H9 (cell line): ENCODE results near the gene SLC6A3. TPM values are rescaled to one million over a fixed set of nuclear protein-coding genes. Genes with fewer than 3 reads are reported as not detected.

Source experiments
- DNase-seq: peaks from one replicate; pipeline ENCODE4 v3.0.0-alpha.2; 2017
- H2AFZ ChIP-seq: one replicate; pipeline ENCODE4 v1.6.1; 2013; ENCODE audit warnings: mild to moderate bottlenecking, low read length, control low read depth, moderate library complexity
- H2AK5ac ChIP-seq: 2 replicates; pipeline ENCODE4 v1.6.1; 2013; ENCODE audit warnings: low read length, control low read depth, mixed read lengths; ENCODE audit not compliant: insufficient read length
- H2BK120ac ChIP-seq: one replicate; pipeline ENCODE4 v1.6.1; 2013; ENCODE audit warnings: low read depth, mild to moderate bottlenecking, low read length, control low read depth, inconsistent platforms; ENCODE audit not compliant: poor library complexity, severe bottlenecking
- H2BK12ac ChIP-seq: 2 replicates; pipeline ENCODE4 v1.6.1; 2013; ENCODE audit warnings: low read length, control low read depth, mixed read lengths, low read depth; ENCODE audit not compliant: insufficient read length
- H2BK15ac ChIP-seq: 2 replicates; pipeline ENCODE4 v1.6.1; 2013; ENCODE audit warnings: low read depth, low read length, control low read depth
- H2BK20ac ChIP-seq: one replicate; pipeline ENCODE4 v1.6.1; 2013; ENCODE audit warnings: low read depth, mild to moderate bottlenecking, low read length, control low read depth, inconsistent platforms; ENCODE audit not compliant: poor library complexity, severe bottlenecking
- H2BK5ac ChIP-seq: 2 replicates; pipeline ENCODE4 v1.6.1; 2013; ENCODE audit warnings: low read length, control low read depth, mixed read lengths; ENCODE audit not compliant: insufficient read length
- H3K14ac ChIP-seq: 2 replicates; pipeline ENCODE4 v1.6.1; 2013; ENCODE audit warnings: low read length, control low read depth; ENCODE audit not compliant: insufficient read depth
- H3K18ac ChIP-seq: 2 replicates; pipeline ENCODE4 v1.6.1; 2013; ENCODE audit warnings: low read depth, mild to moderate bottlenecking, mixed read lengths, low read length, control low read depth; ENCODE audit not compliant: insufficient read length
- H3K23ac ChIP-seq: 2 replicates; pipeline ENCODE4 v1.6.1; 2013; ENCODE audit warnings: low read length, control low read depth, mixed read lengths, low read depth; ENCODE audit not compliant: insufficient read length
- H3K23me2 ChIP-seq: 2 replicates; pipeline ENCODE4 v1.6.1; 2013; ENCODE audit warnings: low read depth, mild to moderate bottlenecking, mixed read lengths, low read length, control low read depth; ENCODE audit not compliant: insufficient read length, poor library complexity, severe bottlenecking
- H3K27ac ChIP-seq: 2 replicates; pipeline ENCODE4 v1.5.1; 2013; ENCODE audit warnings: low read length, control low read depth, mixed read lengths, low read depth; ENCODE audit not compliant: insufficient read length
- H3K27me3 ChIP-seq: 2 replicates; pipeline ENCODE4 v1.6.1; 2013; ENCODE audit warnings: low read length, control low read depth, inconsistent platforms; ENCODE audit not compliant: insufficient read depth
- H3K4ac ChIP-seq: 2 replicates; pipeline ENCODE4 v1.6.1; 2013; ENCODE audit warnings: low read depth, mild to moderate bottlenecking, control low read depth, inconsistent platforms, low read length, moderate library complexity
- H3K4me1 ChIP-seq: 2 replicates; pipeline ENCODE4 v1.6.1; 2013; ENCODE audit warnings: low read length, control low read depth, inconsistent platforms; ENCODE audit not compliant: insufficient read depth
- H3K4me2 ChIP-seq: 2 replicates; pipeline ENCODE4 v1.6.1; 2013; ENCODE audit warnings: low read length, control low read depth, mixed read lengths; ENCODE audit not compliant: insufficient read length, insufficient read depth
- H3K56ac ChIP-seq: 2 replicates; pipeline ENCODE4 v1.6.1; 2013; ENCODE audit warnings: low read depth, mild to moderate bottlenecking, mixed read lengths, low read length, control low read depth; ENCODE audit not compliant: insufficient read length
- H3K79me1 ChIP-seq: 2 replicates; pipeline ENCODE4 v1.6.1; 2013; ENCODE audit warnings: low read depth, mild to moderate bottlenecking, moderate library complexity, low read length, control low read depth, inconsistent platforms; ENCODE audit not compliant: insufficient read depth, poor library complexity, severe bottlenecking
- H3K79me2 ChIP-seq: 2 replicates; pipeline ENCODE4 v1.6.1; 2013; ENCODE audit warnings: low read length, control low read depth, inconsistent platforms; ENCODE audit not compliant: insufficient read depth
- H3K9ac ChIP-seq: 2 replicates; pipeline ENCODE4 v1.6.1; 2013; ENCODE audit warnings: low read length, control low read depth, mixed read lengths; ENCODE audit not compliant: insufficient read length; ENCODE audit errors: extremely low read depth
- H3K9me3 ChIP-seq: one replicate; pipeline ENCODE4 v1.6.1; 2013; ENCODE audit warnings: low read depth, low read length, inconsistent platforms; ENCODE audit not compliant: control insufficient read depth
- H3T11ph ChIP-seq: one replicate; pipeline ENCODE4 v1.6.1; 2013; ENCODE audit warnings: mild to moderate bottlenecking, low read length, control low read depth, inconsistent platforms
- H4K20me1 ChIP-seq: one replicate; pipeline ENCODE4 v1.6.1; 2013; ENCODE audit not compliant: control insufficient read depth, insufficient read length, insufficient read depth
- H4K5ac ChIP-seq: 2 replicates; pipeline ENCODE4 v1.6.1; 2013; ENCODE audit warnings: low read depth, mild to moderate bottlenecking, mixed read lengths, low read length, control low read depth; ENCODE audit not compliant: insufficient read length
- H4K8ac ChIP-seq: replicated peaks from 2 replicates; pipeline ENCODE4 v1.6.1; 2013; ENCODE audit warnings: low read length, control low read depth, mixed read lengths, low read depth; ENCODE audit not compliant: insufficient read length
- H4K91ac ChIP-seq: 2 replicates; pipeline ENCODE4 v1.6.1; 2013; ENCODE audit warnings: low read depth, mild to moderate bottlenecking, moderate library complexity, mixed read lengths, low read length, control low read depth; ENCODE audit not compliant: insufficient read length
- H3K27ac Mint-ChIP-seq, 3 experiments: 2 replicates in 2 of 3; 3 replicates in 1 of 3; pipeline ENCODE4 v1.8.0; 2020 to 2021; ENCODE audit warnings: mixed read lengths in 3 of 3, mild to moderate bottlenecking in 1 of 3, moderate library complexity in 1 of 3
- H3K27me3 Mint-ChIP-seq: 2 replicates; pipeline ENCODE4 v1.8.0; 2021; ENCODE audit warnings: low read depth, mild to moderate bottlenecking, moderate library complexity, mixed read lengths
- H3K36me3 Mint-ChIP-seq, 3 experiments: 2 replicates in 2 of 3; 3 replicates in 1 of 3; pipeline ENCODE4 v1.8.0; 2020 to 2021; ENCODE audit warnings: low read depth in 3 of 3, mixed read lengths in 3 of 3; ENCODE audit not compliant: insufficient read depth in 1 of 3
- H3K4me1 Mint-ChIP-seq, 2 experiments: 2 replicates each; pipeline ENCODE4 v1.8.0; 2020; ENCODE audit warnings: mixed read lengths in 2 of 2
- H3K4me3 Mint-ChIP-seq, 2 experiments: 2 replicates in 1 of 2; 3 replicates in 1 of 2; pipeline ENCODE4 v1.8.0; 2020 to 2021; ENCODE audit warnings: mild to moderate bottlenecking in 2 of 2, mixed read lengths in 2 of 2, moderate library complexity in 1 of 2
- H3K9me3 Mint-ChIP-seq, 2 experiments: 2 replicates in 1 of 2; 3 replicates in 1 of 2; pipeline ENCODE4 v1.8.0; 2020; ENCODE audit warnings: mild to moderate bottlenecking in 2 of 2, mixed read lengths in 2 of 2, moderate library complexity in 1 of 2
- CTCF ChIP-seq: fragments of 200-600 bp; sonication (generic); conservative IDR thresholded peaks from 3 replicates; pipeline ENCODE4 v1.8.0; 2021; ENCODE audit warnings: antibody characterized with exemption, mild to moderate bottlenecking
- WGBS: extraction: QIAGEN DNeasy Blood & Tissue Kit; methylation state at CpG from one replicate; pipeline ENCODE4 v1.1.7; 2013; ENCODE audit warnings: missing lambda C conversion rate, low lambda C conversion rate, mixed read lengths; ENCODE audit not compliant: insufficient read length; ENCODE audit errors: extremely low coverage; 5-methylcytosine and 5-hydroxymethylcytosine counted together
- total RNA-seq: library from RNA; stranded (reverse); gene quantifications from 2 replicates; pipeline ENCODE4 v1.2.1, GENCODE V29; 2021

The SLC6A3 gene
- total RNA-seq, 1 experiment from 2014 or later, result 0.61 TPM

GRCh38 chr5:1467341-1468246, 22.4 kb upstream of the SLC6A3 start:
- Mint-ChIP-seq H3K27ac (peak overlapping the region in 2 of 3 experiments; percentile 88 to 97; a peak in 4 of 7 replicates), H3K27me3 (no peaks in the 10 kb centered on the region; the same call in 1 of the 2 replicates), H3K36me3 (peaks cover 55 to 91% (median 87%) of the 10 kb centered on the region in 3 experiments), H3K4me3 (no peak overlapping the region), H3K4me1 (peaks cover 0 to 5% of the 10 kb centered on the region in 2 experiments; a peak in 1 of 4 replicates), H3K9me3 (peaks cover 6 to 17% of the 10 kb centered on the region in 2 experiments; a peak in 4 of 5 replicates)
- Histone ChIP-seq H2AFZ (no peak overlapping the region), H4K8ac (no peak overlapping the region), H2BK120ac (no peak overlapping the region), H3K23ac (no peak overlapping the region), H2AK5ac (no peak overlapping the region), H4K20me1 (no peaks in the 10 kb centered on the region), H3K9me3 (no peaks in the 10 kb centered on the region), H4K91ac (no peak overlapping the region), H3K18ac (no peak overlapping the region), H2BK15ac (no peak overlapping the region), H3K79me2 (no peaks in the 10 kb centered on the region; the same call in 1 of the 2 replicates), H3K27ac (no peak overlapping the region), H2BK20ac (no peak overlapping the region), H3K56ac (no peak overlapping the region), H3K4me2 (no peak overlapping the region), H2BK5ac (no peak overlapping the region), H3K23me2 (no peaks in the 10 kb centered on the region), H3K14ac (no peak overlapping the region), H3K4me1 (no peaks in the 10 kb centered on the region), H3K27me3 (no peaks in the 10 kb centered on the region), H3K4ac (no peak overlapping the region), H3K9ac (no peak overlapping the region), H3K79me1 (no peaks in the 10 kb centered on the region), H4K5ac (no peak overlapping the region), H2BK12ac (no peak overlapping the region), H3T11ph (no peak overlapping the region)
- no CpG with 5 or more reads among the region's 51 CpGs for WGBS
- no peak for DNase-seq
- TF ChIP-seq CTCF, result no peak
